Gastroesophageal sphincter (tissue), 4 donors: Measurements from ENCODE around the gene ULK4. TPM values are rescaled to one million over a fixed set of nuclear protein-coding genes. Genes with fewer than 3 reads are reported as not detected.

ENCODE experiments used
- ATAC-seq: fragments of 150-250 bp; one replicate; pipeline ENCODE4 v1.9.1; 2016; ENCODE audit warnings: mild to moderate bottlenecking, moderate library complexity
- H3K27ac ChIP-seq, 4 donors: fragments of 200-600 bp; sonication (generic) in 3 of 4; 1 replicate in 3 of 4; 2 replicates in 1 of 4; pipeline ENCODE4 v1.5.1; 2016 to 2019
- H3K27me3 ChIP-seq: fragments of 200-600 bp; sonication (generic); one replicate; pipeline ENCODE4 v1.5.1; 2019
- H3K36me3 ChIP-seq, 2 donors: fragments of 200-600 bp; sonication (generic); one replicate each; pipeline ENCODE4 v1.5.1; 2019; ENCODE audit warnings: control low read depth in 1 of 2
- H3K4me1 ChIP-seq, 3 donors: fragments of 200-600 bp; sonication (generic); 1 replicate in 2 of 3; 2 replicates in 1 of 3; pipeline ENCODE4 v1.5.1; 2016 to 2019; ENCODE audit warnings: control low read depth in 2 of 3
- H3K4me3 ChIP-seq, 2 donors: fragments of 200-600 bp; sonication (generic); one replicate each; pipeline ENCODE4 v1.5.1; 2019; ENCODE audit warnings: mild to moderate bottlenecking in 1 of 2, moderate library complexity in 1 of 2
- H3K9me3 ChIP-seq, 3 donors: fragments of 200-600 bp; sonication (generic); one replicate each; pipeline ENCODE4 v1.5.1; 2017 to 2019; ENCODE audit warnings: control low read depth in 2 of 3
- EP300 ChIP-seq: sonication (generic); formaldehyde crosslinking; IDR thresholded peaks from one replicate; pipeline ENCODE4 v1.6.1; 2017; ENCODE audit warnings: antibody characterized with exemption, mild to moderate bottlenecking
- POLR2A ChIP-seq, 2 donors: fragments of 450-650 bp; IDR thresholded peaks; one replicate each; pipeline ENCODE4 v1.6.1; 2017; ENCODE audit warnings: antibody characterized with exemption in 2 of 2, mild to moderate bottlenecking in 2 of 2, moderate library complexity in 1 of 2
- POLR2AphosphoS5 ChIP-seq: sonication (generic); formaldehyde crosslinking; IDR thresholded peaks from one replicate; pipeline ENCODE4 v1.6.1; 2017; ENCODE audit warnings: antibody characterized with exemption
- WGBS, 2 donors: methylation state at CpG; one replicate each; pipeline ENCODE4 v1.1.5; 2018; ENCODE audit warnings: low coverage in 1 of 2; 5-methylcytosine and 5-hydroxymethylcytosine counted together
- total RNA-seq, 4 donors: library from RNA; depleted of rRNA; stranded (reverse); fragments of >200 nt; gene quantifications; one replicate each; pipeline ENCODE4 v1.1.0, GENCODE V29; 2016
- TF ChIP-seq, protein P1 (sequence below), 4 experiments: fragments of 200-600 bp in 2 of 4; fragments of 450-650 bp in 2 of 4; sonication (generic) in 1 of 4; IDR thresholded peaks; one replicate each; pipeline ENCODE4 v1.5.1; 2017 to 2019; ENCODE audit warnings: antibody characterized with exemption in 4 of 4, mild to moderate bottlenecking in 2 of 4, moderate library complexity in 2 of 4

The ULK4 gene
- total RNA-seq = 10 to 100 TPM in 2 of 4 donors, 1 to 10 TPM in 2; 3.8 to 15.4 (median 8.8) TPM

DNA sequence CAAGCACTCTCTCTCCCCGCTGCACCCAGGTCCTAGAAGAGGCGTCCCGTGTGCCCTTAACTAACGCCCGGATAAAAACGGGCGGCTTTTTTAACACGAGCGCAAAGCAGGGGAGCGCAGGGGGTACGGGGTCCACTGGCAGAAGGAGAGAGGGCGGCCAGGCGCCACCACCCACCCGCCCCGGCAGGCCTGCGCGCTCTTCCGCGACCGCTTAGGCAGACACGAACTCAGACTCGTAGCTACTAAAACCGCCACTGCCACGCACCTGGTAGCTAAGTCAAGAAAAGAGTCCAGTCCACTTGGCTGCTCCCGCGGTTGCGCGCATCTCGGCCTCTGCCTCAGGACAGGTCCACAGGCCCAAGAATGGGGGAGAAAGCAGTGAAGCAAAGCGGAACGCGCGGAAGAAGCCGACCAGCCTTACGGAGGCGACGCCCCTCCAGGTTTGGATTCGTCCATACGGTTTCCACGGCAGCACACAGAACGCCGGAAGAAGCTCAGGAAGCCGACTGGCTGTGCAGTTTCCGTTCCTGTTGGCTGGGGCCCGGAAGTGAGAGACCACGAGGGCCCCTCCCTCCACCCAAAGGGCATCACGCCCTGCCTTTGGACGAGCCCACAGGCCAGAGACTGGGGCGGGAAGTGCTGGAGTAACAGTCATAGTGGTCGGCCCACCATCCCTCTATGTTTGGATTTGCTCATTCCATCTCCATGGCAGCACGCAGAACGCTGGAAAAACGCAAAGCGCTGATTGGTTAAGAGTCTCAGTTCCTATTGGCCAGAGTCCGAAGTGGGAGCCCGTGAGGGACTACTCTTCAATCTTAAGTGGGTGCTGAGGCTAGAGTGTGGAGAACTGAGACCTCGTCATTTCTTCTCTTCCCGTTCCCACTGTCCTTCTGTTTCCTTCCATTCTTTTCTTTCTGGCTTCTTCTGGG lies at the start of gene ULK4:
TSS of gene ULK4 (minus strand) at position 353 of the 929 bp plus-strand sequence. CDS start 7,344 bp downstream, outside the sequence.
- H3K9me3 ChIP-seq = no peaks in the 10 kb centered on the region
- TF ChIP-seq POLR2AphosphoS5 (peak; percentile 85), POLR2A (IDR thresholded peaks at IDR 0.05) (peak; percentile 13 to 45)
- TF ChIP-seq, protein P1, sequence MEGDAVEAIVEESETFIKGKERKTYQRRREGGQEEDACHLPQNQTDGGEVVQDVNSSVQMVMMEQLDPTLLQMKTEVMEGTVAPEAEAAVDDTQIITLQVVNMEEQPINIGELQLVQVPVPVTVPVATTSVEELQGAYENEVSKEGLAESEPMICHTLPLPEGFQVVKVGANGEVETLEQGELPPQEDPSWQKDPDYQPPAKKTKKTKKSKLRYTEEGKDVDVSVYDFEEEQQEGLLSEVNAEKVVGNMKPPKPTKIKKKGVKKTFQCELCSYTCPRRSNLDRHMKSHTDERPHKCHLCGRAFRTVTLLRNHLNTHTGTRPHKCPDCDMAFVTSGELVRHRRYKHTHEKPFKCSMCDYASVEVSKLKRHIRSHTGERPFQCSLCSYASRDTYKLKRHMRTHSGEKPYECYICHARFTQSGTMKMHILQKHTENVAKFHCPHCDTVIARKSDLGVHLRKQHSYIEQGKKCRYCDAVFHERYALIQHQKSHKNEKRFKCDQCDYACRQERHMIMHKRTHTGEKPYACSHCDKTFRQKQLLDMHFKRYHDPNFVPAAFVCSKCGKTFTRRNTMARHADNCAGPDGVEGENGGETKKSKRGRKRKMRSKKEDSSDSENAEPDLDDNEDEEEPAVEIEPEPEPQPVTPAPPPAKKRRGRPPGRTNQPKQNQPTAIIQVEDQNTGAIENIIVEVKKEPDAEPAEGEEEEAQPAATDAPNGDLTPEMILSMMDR (IDR thresholded peaks at IDR 0.05) = no peak
- H3K36me3 ChIP-seq = no peaks in the 10 kb centered on the region
- H3K4me3 ChIP-seq = peak within 1 kb of the TSS; percentile 58 to 74
- WGBS, 2 donors = 0% methylated on average over 8 to 18 of the region's 58 CpGs
- peak within 1 kb of the TSS; percentile 59 to 89 (median 87) for H3K27ac ChIP-seq
- peaks cover 0 to 19% (median 5%) of the 10 kb centered on the region in 3 donors for H3K4me1 ChIP-seq
- ATAC-seq = peak; percentile 97
- H3K27me3 ChIP-seq = no peaks in the 10 kb centered on the region

DNA sequence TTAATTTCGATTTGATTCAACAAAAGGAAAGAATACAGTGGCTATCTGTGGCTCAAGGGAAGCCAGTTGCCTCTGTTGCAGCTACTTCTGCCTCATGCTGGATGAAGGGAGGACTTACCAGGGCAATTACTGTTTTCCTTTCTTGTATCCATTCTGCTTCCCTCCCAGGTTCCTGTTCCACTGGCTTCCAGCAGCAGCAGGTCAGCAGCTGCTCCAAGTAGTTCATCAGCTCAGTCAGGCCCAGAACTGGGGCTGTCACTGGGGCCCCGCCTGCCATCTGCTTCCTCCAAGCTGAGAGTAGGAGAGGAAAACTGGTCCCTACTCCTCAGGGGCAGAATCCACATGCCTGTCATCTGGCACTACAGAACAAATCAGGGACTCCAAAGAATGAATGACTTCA lies 48.6 kb upstream of the ULK4 start:
- 57% methylated on average over 1 of the region's 2 CpGs; no CpG with 5 or more reads in 1 of the 2 donors for WGBS, 2 donors
- peaks cover 0 to 16% (median 0%) of the 10 kb centered on the region in 3 donors for H3K4me1 ChIP-seq
- no peak for ATAC-seq
- no peaks in the 10 kb centered on the region for H3K27me3 ChIP-seq
- no peaks in the 10 kb centered on the region for H3K9me3 ChIP-seq
- H3K36me3 ChIP-seq = no peaks in the 10 kb centered on the region
- TF ChIP-seq POLR2A (IDR thresholded peaks at IDR 0.05) (no peak), EP300 (no peak), POLR2AphosphoS5 (no peak)
- TF ChIP-seq, protein P1 (IDR thresholded peaks at IDR 0.05) = no peak
- H3K27ac ChIP-seq = no peak overlapping the region
- H3K4me3 ChIP-seq = no peak overlapping the region

DNA sequence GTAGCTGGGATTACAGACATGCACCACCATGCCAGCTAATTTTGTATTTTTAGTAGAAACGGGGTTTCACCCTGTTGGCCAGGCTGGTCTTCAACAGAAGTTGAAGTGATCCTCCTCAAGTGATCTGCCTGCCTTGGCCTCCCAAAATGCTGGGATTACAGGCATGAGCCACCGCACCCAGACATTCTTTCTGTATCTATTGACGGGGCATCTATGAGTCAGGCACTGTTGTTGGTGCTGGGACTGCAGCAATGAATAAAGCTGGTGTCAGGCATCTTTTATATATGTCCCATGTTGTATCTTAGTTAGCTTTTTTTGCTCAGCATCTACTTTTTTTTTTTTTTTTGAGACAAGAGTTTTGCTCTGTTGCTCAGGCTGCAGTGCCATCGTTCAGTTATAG lies 47.6 kb upstream of the ULK4 start:
- Histone ChIP-seq H3K4me1 (peaks cover 0 to 8% (median 0%) of the 10 kb centered on the region in 3 donors), H3K4me3 (no peak overlapping the region), H3K36me3 (no peaks in the 10 kb centered on the region), H3K9me3 (no peaks in the 10 kb centered on the region), H3K27ac (no peak overlapping the region), H3K27me3 (no peaks in the 10 kb centered on the region)
- TF ChIP-seq POLR2AphosphoS5 = no peak
- no peak for TF ChIP-seq EP300
- TF ChIP-seq, protein P1 (IDR thresholded peaks at IDR 0.05) = no peak
- no peak for TF ChIP-seq POLR2A (IDR thresholded peaks at IDR 0.05)
- WGBS, 2 donors = 82 to 100% methylated on average over 2 to 4 of the region's 4 CpGs
- ATAC-seq = no peak

DNA sequence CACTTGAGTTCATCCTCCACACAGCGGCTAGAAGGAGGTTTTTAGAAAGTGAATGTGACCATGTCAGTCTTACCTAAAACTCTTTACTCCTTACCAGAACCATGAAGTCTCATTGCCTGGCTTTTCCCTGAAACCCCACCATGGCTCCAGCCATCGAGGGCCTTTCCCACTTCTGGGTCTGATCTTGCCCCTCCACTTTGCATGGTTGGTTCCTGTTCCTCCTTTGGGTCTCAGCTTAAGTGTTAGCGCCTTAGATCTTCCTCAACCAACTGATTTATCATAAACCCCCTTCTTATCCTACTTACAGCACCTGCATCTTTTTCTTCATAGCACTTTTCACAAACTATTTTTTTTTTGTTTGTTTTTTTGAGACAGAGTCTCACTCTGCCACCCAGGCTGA lies 45.9 kb upstream of the ULK4 start:
- peaks cover 0 to 2% (median 0%) of the 10 kb centered on the region in 3 donors for H3K4me1 ChIP-seq
- no peaks in the 10 kb centered on the region for H3K27me3 ChIP-seq
- no peak overlapping the region for H3K4me3 ChIP-seq
- no peak overlapping the region for H3K27ac ChIP-seq
- TF ChIP-seq, protein P1 (IDR thresholded peaks at IDR 0.05) = no peak
- no peak for TF ChIP-seq EP300
- no peak for TF ChIP-seq POLR2A (IDR thresholded peaks at IDR 0.05)
- TF ChIP-seq POLR2AphosphoS5 = no peak
- no peak for ATAC-seq
- WGBS, 2 donors = 81 to 86% methylated on average over 3 of the region's 3 CpGs
- no peaks in the 10 kb centered on the region for H3K9me3 ChIP-seq
- no peaks in the 10 kb centered on the region for H3K36me3 ChIP-seq
